ENCODE results near the gene GDF7.

Gene GDF7

DNA sequence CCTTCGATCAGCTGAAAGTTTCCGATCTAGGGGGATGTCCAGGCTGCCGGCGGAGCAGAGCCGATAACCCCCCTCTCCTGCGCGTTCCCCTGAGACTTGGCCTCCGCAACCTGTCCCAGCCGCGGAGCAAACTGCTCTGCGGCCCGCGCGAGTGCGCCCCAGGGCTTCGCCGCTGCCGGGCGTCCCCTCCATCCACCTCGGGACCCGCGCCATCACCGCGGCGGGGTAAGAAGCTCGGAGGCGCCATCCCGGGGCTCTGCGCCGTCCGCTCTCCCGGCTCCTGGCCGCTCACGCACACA lies 990 bp upstream of the GDF7 start:
- DNase-seq (ENCODE audit: extremely low spot score): no peak
- ChIA-PET CTCF (interaction anchor here (2.4 kb wide), 1 partner anchor 11 kb away, joined by 14 read pairs; no protein-coding TSS in a partner anchor), POLR2A (interaction anchor here (1.1 kb wide), 1 partner anchor 157 kb away, joined by 3 read pairs; the partner anchor contains the start of gene LDAH)
- TF ChIP-seq CTBP1 (IDR thresholded peaks at IDR 0.05; ENCODE audit: borderline replicate concordance) (no peak), TARDBP (IDR thresholded peaks at IDR 0.05) (no peak), LEF1 (IDR thresholded peaks at IDR 0.05; ENCODE audit: borderline replicate concordance) (no peak), FOXK2 (IDR thresholded peaks at IDR 0.05) (no peak), ARNT (IDR thresholded peaks at IDR 0.05) (no peak), SP1 (IDR thresholded peaks at IDR 0.05) (no peak), FOXM1 (IDR thresholded peaks at IDR 0.05; ENCODE audit: borderline replicate concordance) (no peak), ELF4 (IDR thresholded peaks at IDR 0.05) (no peak), NFRKB (IDR thresholded peaks at IDR 0.05) (no peak), HDGF (IDR thresholded peaks at IDR 0.05; ENCODE audit: borderline replicate concordance) (no peak), L3MBTL2 (conservative IDR thresholded peaks at IDR 0.05) (no peak), FOXA1 (IDR thresholded peaks at IDR 0.05) (no peak)

DNA sequence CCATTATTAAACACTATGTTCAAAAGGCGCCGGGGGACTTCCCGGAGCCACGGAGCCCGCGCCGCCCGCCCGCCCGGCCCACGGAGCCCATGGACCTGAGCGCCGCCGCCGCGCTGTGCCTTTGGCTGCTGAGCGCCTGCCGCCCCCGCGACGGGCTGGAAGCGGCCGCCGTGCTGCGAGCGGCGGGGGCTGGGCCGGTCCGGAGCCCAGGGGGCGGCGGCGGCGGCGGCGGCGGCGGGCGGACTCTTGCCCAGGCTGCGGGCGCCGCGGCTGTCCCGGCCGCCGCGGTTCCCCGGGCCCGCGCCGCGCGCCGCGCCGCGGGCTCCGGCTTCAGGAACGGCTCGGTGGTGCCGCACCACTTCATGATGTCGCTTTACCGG lies 197 bp downstream of the GDF7 start:
- ChIA-PET CTCF (interaction anchor here (2.4 kb wide), 1 partner anchor 10 kb away, joined by 14 read pairs; no protein-coding TSS in a partner anchor), POLR2A (no interaction called here)
- TF ChIP-seq TARDBP (IDR thresholded peaks at IDR 0.05) (no peak), LEF1 (IDR thresholded peaks at IDR 0.05; ENCODE audit: borderline replicate concordance) (no peak), FOXK2 (IDR thresholded peaks at IDR 0.05) (no peak), HDGF (IDR thresholded peaks at IDR 0.05; ENCODE audit: borderline replicate concordance) (no peak), CTBP1 (IDR thresholded peaks at IDR 0.05; ENCODE audit: borderline replicate concordance) (no peak), SP1 (IDR thresholded peaks at IDR 0.05) (no peak), ZNF384 (IDR thresholded peaks at IDR 0.05) (no peak)
- DNase-seq (ENCODE audit: extremely low spot score): peak; percentile 62

GRCh38 chr2:20667531-20668401 lies 822 bp downstream of the GDF7 start:
- POLR2A ChIA-PET: no interaction called here
- CTCF ChIA-PET: interaction anchor here (0.8 to 2.4 kb wide), 2 partner anchors 9 to 18 kb away, joined by 3 to 14 read pairs; no protein-coding TSS in a partner anchor

GRCh38 chr2:20668451-20668850 lies 1.5 kb downstream of the GDF7 start:
- TF ChIP-seq SP1 (IDR thresholded peaks at IDR 0.05) (no peak), FOXA1 (IDR thresholded peaks at IDR 0.05) (no peak), TARDBP (IDR thresholded peaks at IDR 0.05) (no peak), ARNT (IDR thresholded peaks at IDR 0.05) (no peak), ELF4 (IDR thresholded peaks at IDR 0.05) (no peak), LEF1 (IDR thresholded peaks at IDR 0.05; ENCODE audit: borderline replicate concordance) (no peak)
- TF ChIP-seq, protein P1, sequence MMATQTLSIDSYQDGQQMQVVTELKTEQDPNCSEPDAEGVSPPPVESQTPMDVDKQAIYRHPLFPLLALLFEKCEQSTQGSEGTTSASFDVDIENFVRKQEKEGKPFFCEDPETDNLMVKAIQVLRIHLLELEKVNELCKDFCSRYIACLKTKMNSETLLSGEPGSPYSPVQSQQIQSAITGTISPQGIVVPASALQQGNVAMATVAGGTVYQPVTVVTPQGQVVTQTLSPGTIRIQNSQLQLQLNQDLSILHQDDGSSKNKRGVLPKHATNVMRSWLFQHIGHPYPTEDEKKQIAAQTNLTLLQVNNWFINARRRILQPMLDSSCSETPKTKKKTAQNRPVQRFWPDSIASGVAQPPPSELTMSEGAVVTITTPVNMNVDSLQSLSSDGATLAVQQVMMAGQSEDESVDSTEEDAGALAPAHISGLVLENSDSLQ (IDR thresholded peaks at IDR 0.05): no peak
- ChIA-PET POLR2A (no interaction called here), CTCF (interaction anchor here (0.8 kb wide), 1 partner anchor 19 kb away, joined by 3 read pairs; no protein-coding TSS in a partner anchor)
- DNase-seq (ENCODE audit: extremely low spot score): no peak

More at GRCh38 chr2:20667531-20668401, 822 bp downstream of the GDF7 start:
- DNase-seq (ENCODE audit: extremely low spot score): peak; percentile 28
- no peak for TF ChIP-seq FOXK2 (IDR thresholded peaks at IDR 0.05)
- TF ChIP-seq L3MBTL2 (conservative IDR thresholded peaks at IDR 0.05): peak; percentile 47; the same call in 1 of the 2 replicates

GRCh38 chr2:20668871-20669475 lies 2.0 kb downstream of the GDF7 start:
- no peak for DNase-seq (ENCODE audit: extremely low spot score)
- POLR2A ChIA-PET: no interaction called here
- CTCF ChIA-PET: interaction anchor here (1.4 kb wide), 1 partner anchor 294 kb away, joined by 3 read pairs; no protein-coding TSS in a partner anchor
- no peak for TF ChIP-seq ELF4 (IDR thresholded peaks at IDR 0.05)
- no peak for TF ChIP-seq NFRKB (IDR thresholded peaks at IDR 0.05)
- TF ChIP-seq FOXK2 (IDR thresholded peaks at IDR 0.05): no peak
- no peak for TF ChIP-seq LEF1 (IDR thresholded peaks at IDR 0.05; ENCODE audit: borderline replicate concordance)
- no peak for TF ChIP-seq SUZ12 (IDR thresholded peaks at IDR 0.05)
- TF ChIP-seq SP1 (IDR thresholded peaks at IDR 0.05): no peak
- no peak for TF ChIP-seq CTBP1 (IDR thresholded peaks at IDR 0.05; ENCODE audit: borderline replicate concordance)
- TF ChIP-seq HDGF (IDR thresholded peaks at IDR 0.05; ENCODE audit: borderline replicate concordance): no peak
- TF ChIP-seq ARNT (IDR thresholded peaks at IDR 0.05): no peak
- TF ChIP-seq, protein P1 (IDR thresholded peaks at IDR 0.05): no peak
- TF ChIP-seq FOXA1 (IDR thresholded peaks at IDR 0.05): no peak

- POLR2A ChIA-PET: no interaction called here
- CTCF ChIA-PET: interaction anchor here (1.4 kb wide), 1 partner anchor 293 kb away, joined by 3 read pairs; no protein-coding TSS in a partner anchor
- no peak for DNase-seq (ENCODE audit: extremely low spot score)
These were observed 2.8 kb downstream of the GDF7 start for GRCh38 chr2:20669562-20670314.

More at GRCh38 chr2:20669562-20670314, 2.8 kb downstream of the GDF7 start:
- TF ChIP-seq CTBP1 (IDR thresholded peaks at IDR 0.05; ENCODE audit: borderline replicate concordance) (no peak), TARDBP (IDR thresholded peaks at IDR 0.05) (no peak), ELF4 (IDR thresholded peaks at IDR 0.05) (no peak), ZNF384 (IDR thresholded peaks at IDR 0.05) (no peak), BHLHE40 (IDR thresholded peaks at IDR 0.05; ENCODE audit: borderline replicate concordance) (no peak), SP1 (IDR thresholded peaks at IDR 0.05) (no peak), SUZ12 (IDR thresholded peaks at IDR 0.05) (no peak), FOXA1 (IDR thresholded peaks at IDR 0.05) (no peak), FOXM1 (IDR thresholded peaks at IDR 0.05; ENCODE audit: borderline replicate concordance) (no peak), LEF1 (IDR thresholded peaks at IDR 0.05; ENCODE audit: borderline replicate concordance) (no peak), NFRKB (IDR thresholded peaks at IDR 0.05) (no peak)
- TF ChIP-seq, protein P1 (IDR thresholded peaks at IDR 0.05): no peak
